ENCODE data around the gene SLC25A11.
A peak's percentile ranks its signal among the peaks of the same experiment; 100 is the strongest.

The SLC25A11 gene

DNA sequence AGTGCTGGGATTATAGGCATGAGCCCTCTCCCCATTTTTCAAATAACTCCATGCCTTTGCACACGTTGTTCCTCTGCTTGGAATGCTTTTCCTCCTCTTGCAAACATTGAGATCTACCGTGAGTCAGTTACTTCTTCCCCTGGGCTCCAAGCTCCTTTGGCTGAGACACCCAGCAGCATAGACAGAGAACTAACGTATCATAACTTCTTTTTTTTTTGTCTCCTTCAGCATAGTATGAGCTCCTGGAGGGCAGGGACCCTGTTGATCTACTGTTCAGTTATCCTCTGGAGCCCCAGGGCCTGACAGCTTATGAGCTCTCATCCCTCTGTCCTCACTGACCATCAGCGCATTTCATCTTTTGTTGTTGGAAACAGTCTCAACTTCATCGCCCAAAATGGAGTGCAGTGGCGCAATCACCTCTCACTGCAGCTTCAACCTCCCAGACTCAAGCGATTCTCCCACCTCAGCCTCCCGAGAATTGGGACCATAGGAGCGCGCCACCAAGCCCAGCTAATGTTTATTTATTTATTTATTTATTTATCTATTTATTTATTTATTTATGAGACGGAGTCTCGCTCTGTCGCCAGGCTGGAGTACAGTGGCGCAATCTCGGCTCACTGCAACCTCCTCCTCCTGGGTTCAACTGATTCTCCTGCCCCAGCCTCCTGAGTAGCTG, 25.6 kb upstream of the SLC25A11 start:
- DNase-seq = no peak

DNA sequence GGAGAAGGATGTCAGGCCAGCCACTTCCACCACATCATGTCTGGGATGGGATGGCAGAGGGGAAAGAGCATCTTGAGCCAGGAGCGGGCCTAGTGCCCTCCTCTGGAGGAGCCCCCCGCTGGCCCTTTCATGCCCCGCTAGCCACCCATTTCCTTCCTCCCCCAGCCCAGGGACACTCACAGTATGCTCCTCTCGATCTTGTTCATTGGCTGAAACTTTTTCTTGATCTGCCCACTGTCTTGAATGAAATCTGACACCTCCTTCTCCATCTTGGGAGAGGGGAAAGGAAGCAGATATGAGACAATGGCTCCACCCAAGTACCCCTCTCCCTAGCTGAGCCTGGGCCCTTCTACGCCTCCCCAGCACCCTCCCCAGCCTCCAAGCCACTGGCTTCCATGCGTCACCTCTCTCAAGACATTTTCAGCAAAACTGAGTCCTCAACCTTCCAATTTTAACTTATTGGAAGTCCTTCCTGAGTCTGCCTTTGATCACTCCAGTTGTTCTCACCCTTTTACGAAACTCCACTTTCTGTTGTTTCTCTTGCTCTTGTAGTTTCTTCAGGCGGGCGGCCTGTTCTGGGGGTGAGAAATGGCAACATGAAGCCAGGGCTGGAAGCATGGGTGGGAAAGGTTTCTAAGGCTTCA, 20.6 kb upstream of the SLC25A11 start:
- no peak for DNase-seq

DNA sequence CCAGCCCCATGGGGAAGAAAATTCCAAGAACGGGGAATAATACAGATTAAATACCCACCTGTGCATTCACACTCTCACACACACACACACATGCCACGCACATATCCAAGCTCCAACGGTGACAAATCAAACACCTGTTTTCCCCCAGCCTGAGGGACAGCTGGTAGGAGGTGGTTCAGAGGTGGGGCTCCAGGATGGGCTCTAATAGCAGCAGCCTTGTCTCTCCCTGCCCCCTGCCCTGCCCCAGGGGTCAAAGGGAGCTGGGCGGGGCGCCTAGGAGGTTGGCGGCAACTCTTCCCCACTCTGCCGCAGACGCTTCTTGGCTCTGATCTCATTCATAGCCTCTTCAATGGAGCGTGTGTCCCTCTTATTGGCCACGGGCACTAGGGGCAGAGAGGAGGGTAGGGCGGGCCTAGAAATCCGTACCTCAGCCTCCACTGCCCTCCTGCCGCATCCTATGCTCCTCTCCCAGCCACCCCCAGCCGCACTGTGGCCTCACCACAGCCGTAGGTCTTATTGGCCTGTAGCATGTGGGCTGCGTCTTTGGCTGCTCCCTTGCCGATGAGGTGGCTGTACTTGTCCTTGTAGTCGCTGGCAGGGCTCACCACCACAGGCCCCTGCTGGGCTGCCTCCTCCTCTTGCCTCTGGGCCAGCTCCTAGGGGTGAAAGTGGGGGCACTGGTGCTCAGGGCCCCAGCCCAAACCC, 19.6 kb upstream of the SLC25A11 start:
- DNase-seq = no peak

DNA sequence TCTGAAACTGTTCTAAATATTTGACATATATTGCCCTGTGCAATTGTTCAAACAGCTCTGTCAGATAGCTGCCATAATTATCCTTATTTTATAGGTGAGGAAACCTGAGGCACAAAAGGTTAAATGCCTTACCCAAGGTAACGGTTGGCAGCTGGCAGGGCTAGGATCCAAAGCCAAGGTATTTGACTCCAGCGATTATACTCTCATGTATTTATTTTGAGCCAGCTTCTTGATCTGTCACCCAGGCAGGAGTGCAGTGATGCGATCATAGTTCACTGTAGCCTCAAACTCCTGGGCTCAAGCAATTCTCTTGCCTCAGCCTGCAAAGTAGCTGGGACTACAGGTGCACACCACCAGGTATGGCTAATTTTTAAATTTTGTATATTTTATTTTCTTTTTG, 18.3 kb upstream of the SLC25A11 start:
- DNase-seq = no peak

DNA sequence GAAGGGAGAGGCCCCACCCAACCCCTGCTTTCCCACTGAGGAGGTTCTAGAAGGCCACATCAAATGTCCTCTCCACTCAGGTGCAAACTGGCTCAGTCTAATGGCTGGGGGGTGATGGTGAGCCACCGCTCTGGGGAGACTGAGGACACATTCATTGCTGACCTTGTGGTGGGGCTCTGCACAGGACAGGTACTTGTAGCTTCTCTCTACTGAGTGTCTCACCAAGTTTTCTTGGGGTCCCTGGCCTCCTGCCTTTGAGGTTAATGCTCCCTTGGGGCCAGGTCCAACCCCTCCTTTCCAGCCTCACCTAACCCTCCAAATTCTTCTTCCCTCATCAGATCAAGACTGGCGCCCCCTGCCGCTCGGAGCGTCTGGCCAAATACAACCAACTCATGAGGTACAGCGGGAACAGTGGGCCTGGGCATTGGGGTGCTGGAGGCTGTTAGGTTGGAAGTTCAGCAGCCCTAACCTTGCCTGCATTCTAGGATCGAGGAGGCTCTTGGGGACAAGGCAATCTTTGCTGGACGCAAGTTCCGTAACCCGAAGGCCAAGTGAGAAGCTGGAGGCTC, 16.7 kb upstream of the SLC25A11 start:
- DNase-seq = peak; percentile 33

DNA sequence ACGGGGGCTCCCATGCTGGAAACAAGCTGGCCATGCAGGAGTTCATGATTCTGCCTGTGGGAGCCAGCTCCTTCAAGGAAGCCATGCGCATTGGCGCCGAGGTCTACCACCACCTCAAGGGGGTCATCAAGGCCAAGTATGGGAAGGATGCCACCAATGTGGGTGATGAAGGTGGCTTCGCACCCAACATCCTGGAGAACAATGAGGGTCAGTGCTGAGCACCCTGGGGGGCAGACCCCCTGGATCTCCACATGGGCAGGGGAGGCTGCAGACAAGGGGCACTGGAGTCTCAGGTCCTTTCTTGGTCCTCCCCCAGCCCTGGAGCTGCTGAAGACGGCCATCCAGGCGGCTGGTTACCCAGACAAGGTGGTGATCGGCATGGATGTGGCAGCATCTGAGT, 15.2 kb upstream of the SLC25A11 start:
- DNase-seq = no peak

DNA sequence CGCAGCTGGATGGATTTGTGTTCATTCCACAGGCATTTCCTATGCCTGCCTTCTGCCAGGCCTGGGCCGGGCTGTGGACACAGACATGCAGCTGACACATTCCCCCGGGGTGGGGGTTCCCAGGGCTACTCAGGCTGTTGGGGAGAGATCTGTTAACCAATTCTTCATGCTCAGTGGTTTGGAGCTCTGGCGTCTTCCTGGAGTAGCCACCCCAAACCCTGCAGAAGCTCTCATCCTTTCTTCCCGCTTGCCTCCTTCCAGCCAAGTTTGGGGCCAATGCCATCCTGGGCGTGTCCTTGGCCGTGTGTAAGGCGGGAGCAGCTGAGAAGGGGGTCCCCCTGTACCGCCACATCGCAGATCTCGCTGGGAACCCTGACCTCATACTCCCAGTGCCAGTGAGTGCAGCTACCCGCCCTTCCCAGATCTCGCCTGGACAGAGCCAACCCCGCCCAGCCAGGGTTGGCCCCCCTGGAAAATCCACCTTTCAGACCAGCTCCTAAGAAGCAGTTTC, 13.7 kb upstream of the SLC25A11 start:
- DNase-seq = no peak

DNA sequence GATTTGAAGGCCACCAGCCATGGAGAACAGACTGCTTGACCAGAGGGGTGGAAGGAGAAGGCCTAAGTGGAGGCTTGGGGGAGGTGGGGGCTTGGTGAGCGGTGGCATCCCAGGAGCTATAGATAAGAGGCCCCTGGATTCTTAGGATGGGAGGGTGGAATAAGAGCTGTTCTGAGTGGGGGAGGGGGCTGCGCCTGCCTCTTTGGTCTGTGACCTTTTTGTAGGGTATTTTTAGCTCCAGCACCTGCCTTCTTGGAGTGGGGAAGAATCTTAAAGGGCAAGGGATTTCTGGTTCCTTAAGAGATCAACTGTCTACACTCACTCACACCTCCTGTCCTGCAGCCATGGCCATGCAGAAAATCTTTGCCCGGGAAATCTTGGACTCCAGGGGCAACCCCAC, 11.6 kb upstream of the SLC25A11 start:
- no peak for DNase-seq

DNA sequence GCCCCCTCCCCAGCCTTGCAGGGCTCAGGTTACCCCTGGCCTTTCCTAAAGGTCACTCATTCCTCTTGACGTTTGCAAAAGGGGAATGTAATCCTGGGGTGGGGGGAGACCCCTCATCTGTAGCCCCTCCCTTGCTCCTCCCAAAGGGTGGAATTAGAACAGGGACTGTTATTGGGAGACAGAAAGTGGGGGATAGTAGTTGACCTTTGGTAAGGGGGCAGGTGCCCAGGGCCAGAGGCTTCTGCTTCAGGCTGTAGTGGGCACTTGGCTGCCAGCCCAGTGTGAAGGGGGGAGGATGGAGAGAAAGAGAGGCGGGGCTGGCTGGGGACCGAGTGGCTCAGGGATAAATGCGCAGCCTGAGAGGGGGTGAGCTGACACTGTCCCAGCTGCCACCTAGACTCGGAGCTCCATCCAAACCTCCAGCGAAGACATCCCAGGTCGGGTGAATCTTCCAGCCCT, 10.9 kb upstream of the SLC25A11 start, which contains the start of gene ENO3:
ENO3 (plus strand) TSS at position 374 of the 459 bp plus-strand sequence. CDS start 711 bp downstream, outside the sequence.
- no peak for DNase-seq

DNA sequence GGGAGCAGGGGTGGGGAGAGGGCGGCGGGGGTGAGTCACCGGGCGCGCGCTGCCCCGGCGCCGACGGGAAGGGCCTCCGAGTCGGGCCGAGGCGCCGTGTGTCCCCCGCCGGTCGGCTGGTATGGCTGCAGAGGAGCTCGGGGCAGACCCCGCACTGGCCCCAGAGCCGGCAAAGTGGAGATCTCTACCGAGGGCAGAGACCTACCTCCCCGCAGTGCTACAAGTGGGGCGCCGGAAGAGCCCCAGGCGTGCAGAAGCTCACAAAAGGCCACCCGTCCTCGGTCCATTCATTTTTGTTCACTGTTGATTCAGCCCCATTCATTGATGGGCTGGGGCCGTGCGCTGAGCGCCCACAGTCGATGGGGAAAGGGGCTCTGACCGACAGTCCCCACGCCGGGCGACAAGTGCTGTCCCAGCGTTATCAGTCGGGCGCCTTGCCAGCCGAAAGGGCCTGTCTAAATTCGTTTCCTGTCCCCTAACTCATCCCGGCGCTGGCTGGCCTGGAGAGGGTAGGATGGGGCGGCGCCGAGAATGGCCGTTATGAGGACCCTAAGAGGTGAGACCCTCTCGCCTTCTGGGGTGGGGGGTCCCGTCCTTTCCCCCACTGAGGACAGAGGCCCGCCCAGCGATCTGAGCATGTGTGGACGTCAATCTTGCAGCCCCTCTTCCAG, 10.4 kb upstream of the SLC25A11 start:
- no peak for DNase-seq

DNA sequence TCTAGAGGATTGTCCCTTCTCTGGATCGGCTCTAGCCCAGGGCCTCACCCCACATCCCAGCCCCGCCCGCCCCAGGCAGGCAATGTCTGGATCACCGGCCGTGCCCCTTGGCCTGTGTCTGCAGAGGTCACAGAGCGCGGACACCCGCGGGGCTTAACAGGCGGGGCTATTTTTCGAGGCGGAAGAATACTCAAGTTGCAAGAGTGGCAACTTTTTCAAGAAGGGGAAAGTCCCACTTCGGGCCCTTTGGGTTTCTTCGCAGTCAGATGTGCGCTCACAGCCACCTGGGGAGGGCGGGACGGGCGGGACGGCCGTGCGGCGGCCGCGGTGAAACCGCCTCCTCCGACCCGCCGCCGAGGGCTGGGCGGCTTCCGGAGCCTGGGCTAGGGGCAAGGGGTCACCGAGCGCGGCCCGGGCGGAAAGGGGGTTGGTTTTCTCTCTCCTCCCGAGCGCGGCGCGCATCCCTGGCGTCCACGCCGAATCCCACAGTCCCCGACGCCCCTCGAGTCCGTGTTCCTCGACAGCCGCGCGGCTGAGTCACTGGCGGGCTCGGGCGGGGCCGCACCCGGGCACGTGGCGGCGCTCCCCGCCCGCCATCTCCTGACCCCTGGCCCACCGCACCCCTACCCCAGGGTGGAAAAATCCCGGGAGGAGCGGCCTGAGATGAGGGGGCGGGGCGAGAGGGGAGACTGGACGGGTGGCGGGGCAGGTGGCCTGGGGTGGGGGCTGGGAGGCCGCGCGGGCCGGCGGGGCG, 9.7 kb upstream of the SLC25A11 start:
- DNase-seq = peak; percentile 78

DNA sequence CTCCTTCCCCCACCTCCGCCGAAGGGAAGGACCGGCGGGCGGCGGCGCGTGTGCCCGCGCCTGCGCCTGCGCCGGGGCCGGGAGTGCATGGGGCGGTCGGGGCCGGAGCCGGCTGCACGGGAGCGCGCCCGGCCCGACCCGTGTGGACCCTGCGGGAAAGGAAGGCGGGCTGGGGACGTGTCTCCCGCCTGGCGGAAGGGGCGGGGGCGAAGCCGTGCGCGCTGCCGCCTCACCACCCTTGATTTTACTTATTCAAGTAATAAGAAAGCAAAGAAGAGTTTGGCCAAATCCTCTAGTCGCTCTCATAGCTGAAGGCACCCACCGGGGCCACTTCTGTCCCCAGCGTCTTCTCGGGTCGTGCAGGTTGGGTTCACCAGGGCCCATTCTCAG, 9.1 kb upstream of the SLC25A11 start:
- DNase-seq = peak; percentile 68

DNA sequence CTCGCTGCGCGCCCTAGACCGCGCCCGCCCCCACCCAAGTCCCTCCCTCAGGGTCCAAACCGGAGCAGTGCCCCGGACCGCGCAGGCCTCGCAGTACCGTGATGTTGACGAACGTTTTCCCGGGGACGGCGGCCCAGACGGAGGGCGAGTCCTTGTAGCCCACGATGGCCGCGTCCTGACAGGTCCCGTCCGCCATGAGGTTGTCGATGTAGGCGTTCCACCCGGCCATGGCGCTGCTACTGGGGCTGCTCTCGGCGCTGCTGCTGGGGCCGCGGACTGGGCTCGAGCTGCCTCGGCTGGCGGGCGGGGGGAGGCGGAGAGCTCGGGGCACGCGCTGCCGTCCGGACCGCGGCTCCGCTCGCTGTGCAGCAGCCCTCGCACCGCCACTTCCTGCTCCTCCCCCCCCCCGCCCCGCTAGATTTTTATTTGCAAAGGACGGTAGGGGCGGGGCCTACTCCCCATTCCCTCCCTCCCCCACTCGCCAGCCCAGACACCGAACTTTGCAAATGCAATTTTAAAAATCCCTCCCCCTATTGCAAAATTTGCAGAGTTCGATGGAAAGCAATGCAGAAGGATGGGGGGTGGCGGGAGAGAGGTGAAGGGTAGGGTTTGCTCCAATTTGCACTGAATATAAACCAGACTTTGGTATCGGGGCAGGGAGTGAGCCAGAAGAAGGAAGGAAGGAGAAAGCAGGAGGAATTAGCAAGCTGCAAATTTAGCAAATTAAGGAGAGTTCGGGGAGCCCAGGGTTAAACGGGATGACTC, 8.5 kb upstream of the SLC25A11 start, which contains the start of gene PFN1:
PFN1 (minus strand) TSS at position 365 of the 765 bp plus-strand sequence; CDS start at position 229, 136 bp downstream.
- DNase-seq = peak; percentile 95

DNA sequence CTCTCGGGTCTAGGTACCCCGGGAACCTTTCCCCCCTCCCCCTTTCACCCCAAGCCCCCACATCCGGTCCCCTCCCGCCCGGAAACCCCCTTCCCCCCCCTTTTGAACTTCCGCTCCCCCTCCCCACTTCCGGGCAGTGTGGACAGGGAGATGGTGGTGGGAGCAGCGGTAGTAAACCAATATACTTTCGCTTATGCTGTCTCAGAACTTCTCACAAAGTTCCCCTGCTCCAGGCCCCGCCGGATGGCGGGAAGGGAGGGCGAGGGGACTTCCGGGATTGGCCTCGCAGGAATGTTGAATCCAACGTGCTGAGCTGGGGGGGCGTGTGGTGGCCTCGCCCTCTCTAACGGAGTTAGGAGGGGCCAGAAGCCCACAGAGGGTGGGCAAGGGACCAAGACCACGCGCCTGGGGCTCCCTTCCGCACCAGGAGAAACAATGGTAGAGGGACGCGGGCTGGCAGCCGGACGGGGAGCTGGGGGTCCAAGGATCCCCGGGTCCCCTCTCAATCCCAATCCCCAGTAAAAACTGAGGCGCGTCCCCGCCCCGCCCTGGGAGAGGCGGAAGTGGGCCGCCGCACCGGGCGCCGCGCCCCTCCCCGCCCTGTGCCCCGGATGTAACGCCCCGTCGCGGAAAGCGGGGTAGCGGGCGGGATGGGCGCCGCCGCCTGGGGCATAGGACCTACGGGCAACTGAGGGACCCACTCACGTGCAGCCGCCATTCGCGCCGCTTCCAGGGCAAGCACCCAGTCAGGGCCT, 7.7 kb upstream of the SLC25A11 start:
- peak; percentile 59 for DNase-seq

DNA sequence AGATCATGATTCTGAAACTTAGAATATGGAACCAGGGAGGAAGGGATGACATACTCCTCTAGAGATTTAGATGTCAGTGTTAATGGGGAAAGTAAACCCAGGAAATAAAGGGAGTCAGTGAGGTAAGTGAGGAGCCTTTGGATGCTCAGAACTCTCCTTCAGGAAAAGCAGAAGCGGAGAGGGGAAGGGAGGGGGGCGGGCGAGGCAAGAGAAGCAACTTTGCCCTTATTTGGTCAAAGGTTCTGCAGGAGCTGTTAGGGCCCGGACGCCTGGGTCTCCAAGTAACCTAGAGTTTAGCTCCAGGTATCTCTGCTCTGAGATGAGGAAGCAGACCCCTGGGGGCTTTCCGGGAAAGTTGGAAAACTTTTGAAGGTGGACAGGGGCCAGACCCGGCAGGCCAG, 7.2 kb upstream of the SLC25A11 start:
- peak; percentile 46 for DNase-seq

DNA sequence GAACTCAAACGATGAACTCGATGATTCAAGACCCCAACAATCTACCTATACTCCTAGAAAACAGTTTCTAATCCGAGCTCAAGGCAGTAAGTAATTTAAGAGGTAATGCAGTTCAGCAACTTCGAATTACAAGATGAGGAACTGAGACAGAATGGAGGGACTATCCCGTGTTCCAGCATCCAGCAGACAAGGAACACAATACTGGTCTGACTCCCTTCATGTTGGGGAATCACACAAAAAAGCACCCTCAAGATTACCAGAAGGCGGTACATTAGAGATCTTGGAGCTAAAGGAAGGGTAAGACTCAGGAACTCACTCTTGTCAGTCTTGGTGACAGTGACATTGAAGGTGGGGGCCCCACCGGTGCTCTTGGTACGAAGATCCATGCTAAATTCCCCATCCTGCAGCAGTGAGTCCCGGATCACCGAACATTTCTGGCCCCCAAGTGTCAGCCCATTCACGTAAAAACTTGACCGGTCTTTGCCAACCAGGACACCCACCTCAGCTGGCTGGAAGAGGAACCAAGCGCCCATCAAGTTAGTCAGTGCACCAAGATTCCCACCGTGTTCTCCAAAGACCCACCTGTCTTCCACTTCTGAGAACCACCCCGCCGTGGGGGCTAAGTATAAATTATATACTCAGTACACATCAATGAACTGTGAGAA, 6.6 kb upstream of the SLC25A11 start:
- no peak for DNase-seq

DNA sequence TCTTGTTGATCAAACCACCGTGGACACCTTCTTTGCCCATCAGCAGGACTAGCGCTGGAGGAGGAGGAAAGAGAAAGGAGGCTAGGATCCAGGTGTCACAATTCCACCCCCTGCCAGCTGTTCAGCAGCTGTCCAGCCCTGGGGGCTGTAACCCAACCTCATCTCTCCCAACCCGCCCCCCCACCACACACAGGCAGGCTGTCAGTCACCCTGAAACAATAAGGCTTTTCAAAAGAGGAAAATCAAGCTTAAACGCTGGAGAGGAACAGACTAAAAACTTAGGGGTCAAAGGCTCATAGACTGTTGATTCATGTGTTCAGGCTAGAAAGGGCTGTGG, 6.1 kb upstream of the SLC25A11 start:
- no peak for DNase-seq

DNA sequence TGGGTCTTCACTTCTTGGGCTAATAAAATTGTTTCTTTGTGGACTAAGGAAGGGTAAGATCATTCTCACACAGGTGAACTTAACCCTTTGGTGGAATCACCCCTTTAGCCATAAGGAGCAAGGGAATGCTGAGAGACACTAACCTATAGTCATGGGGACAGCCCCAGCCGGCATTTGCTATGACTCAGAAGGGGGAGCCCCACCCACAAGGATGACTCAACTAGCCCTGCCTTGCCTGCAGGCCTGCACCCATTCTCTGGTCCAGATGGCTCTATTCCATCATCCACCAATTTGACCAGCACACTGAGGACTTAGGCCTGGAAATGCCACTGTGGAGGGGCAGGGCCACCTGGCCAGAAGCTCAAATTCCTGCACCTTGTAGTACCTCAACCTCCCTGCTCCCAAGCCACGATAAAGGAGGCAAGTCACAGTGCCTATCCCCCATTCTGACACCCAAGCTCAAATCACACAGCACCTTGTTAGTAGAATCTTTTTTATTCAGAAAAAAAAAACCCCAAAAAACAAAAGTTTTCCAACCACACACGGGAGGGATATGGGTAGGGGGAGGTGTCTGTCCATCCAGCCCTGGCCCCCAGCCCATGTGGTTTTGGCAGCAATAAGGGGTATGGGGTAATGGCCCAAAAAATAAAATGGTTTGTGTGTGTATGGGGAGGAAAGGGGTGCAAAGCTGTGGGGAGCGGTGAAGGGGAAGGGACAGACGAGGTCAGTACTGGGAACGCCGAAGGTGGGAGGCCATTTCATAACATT, 5.5 kb upstream of the SLC25A11 start:
- DNase-seq = peak; percentile 86

DNA sequence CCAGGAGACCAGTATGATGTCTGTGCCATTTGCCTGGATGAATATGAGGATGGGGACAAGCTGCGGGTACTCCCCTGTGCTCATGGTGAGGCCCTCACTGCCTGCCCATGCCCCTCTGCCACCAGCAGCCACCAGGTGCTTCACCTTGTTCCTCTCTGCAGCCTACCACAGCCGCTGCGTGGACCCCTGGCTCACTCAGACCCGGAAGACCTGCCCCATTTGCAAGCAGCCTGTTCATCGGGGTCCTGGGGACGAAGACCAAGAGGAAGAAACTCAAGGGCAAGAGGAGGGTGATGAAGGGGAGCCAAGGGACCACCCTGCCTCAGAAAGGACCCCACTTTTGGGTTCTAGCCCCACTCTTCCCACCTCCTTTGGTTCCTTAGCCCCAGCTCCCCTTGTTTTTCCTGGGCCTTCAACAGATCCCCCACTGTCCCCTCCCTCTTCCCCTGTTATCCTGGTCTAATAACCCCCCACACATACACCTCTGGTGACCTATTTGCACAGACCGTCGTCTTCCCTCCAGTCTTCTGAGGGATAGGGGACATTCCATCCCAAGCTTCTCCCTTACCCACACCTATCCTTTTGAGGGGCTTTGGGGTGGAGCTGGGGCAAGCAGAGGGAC, 4.8 kb upstream of the SLC25A11 start:
- no peak for DNase-seq

All from stimulated activated naive CD4-positive, alpha-beta T cell treated with Interleukin-2 at 50 U/mL for 16 hours (primary cell).